MCF 10A (cell line): ENCODE results near the gene NAA35. TPM values are rescaled to one million over a fixed set of nuclear protein-coding genes. Genes with fewer than 3 reads are reported as not detected.

Experiments used
- BruUV-seq: library from RNA; stranded (reverse); fragments of 400-500 nt; replicated peaks from 2 replicates; lab custom pipeline; 2021; lab: Mats Ljungman, UMichigan
- CTCF ChIA-PET: fragments of 300-600 bp; sonication (Branson Sonifier 250); formaldehyde crosslinking; extraction: SDS; loops from one replicate; lab custom pipeline; 2021; ENCODE audit warnings: antibody characterized with exemption, inconsistent platforms; lab: Yijun Ruan, JAX
- POLR2A ChIA-PET: fragments of 300-600, 350-650 bp; sonication (Branson Sonifier 250); formaldehyde crosslinking; extraction: SDS; loops from one replicate; lab custom pipeline; 2020; ENCODE audit warnings: antibody characterized with exemption, inconsistent platforms; lab: Yijun Ruan, JAX
- DNase-seq: peaks from one replicate; pipeline ENCODE4 v3.0.0-alpha.2; 2018; ENCODE audit not compliant: unreplicated experiment
- H3K27ac Mint-ChIP-seq: one replicate; pipeline ENCODE4 v1.8.0; 2022; ENCODE audit warnings: mild to moderate bottlenecking, low read depth, mixed read lengths; ENCODE audit not compliant: unreplicated experiment
- H3K27me3 Mint-ChIP-seq: one replicate; pipeline ENCODE4 v1.8.0; 2022; ENCODE audit warnings: mixed read lengths; ENCODE audit not compliant: insufficient read depth, unreplicated experiment
- H3K36me3 Mint-ChIP-seq: one replicate; pipeline ENCODE4 v1.8.0; 2022; ENCODE audit warnings: mild to moderate bottlenecking, moderate library complexity, mixed read lengths; ENCODE audit not compliant: insufficient read depth, unreplicated experiment
- H3K4me1 Mint-ChIP-seq: one replicate; pipeline ENCODE4 v1.8.0; 2022; ENCODE audit warnings: mixed read lengths; ENCODE audit not compliant: insufficient read depth, unreplicated experiment
- H3K4me3 Mint-ChIP-seq: one replicate; pipeline ENCODE4 v1.8.0; 2022; ENCODE audit warnings: mild to moderate bottlenecking, moderate library complexity, mixed read lengths; ENCODE audit not compliant: unreplicated experiment
- H3K9me3 Mint-ChIP-seq: one replicate; pipeline ENCODE4 v1.8.0; 2022; ENCODE audit warnings: mixed read lengths; ENCODE audit not compliant: unreplicated experiment
- intact Hi-C: fragments of 100-400 bp; cut with micrococcal nuclease; formaldehyde crosslinking; loops from 2 replicates; pipeline ENCODE4 v1.14.1; 2022
- total RNA-seq: library from RNA; stranded (reverse); gene quantifications from 2 replicates; pipeline ENCODE4 v1.2.3, GENCODE V29; 2022
- TF ChIP-seq, protein P1 (sequence below): fragments of 200-600 bp; IDR thresholded peaks from one replicate; pipeline ENCODE4 v1.8.0; 2022; ENCODE audit warnings: antibody characterized with exemption, mild to moderate bottlenecking; ENCODE audit not compliant: unreplicated experiment

NAA35 gene
- total RNA-seq, 1 experiment from 2014 or later, result 36.2 TPM

DNA sequence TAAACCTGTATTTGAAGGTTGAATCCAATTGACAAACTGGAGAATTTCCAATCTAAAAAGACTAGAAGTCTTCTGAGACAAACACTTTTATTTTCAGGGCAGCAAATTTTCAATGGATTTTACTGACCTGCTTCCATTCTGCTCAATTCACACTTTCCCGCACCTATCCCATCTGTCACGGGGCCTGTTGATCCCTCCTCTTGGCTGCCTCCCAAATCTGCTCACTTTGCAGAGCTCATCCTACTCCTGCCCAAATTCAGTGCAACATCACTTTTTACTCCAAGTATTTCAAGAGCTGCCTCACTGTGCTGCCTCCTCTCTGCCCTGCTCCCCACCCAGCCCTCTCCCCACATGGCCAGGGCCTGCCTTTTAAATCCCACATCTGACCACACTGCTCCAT, 123.3 kb downstream of the NAA35 start:
- BruUV-seq, result no TSS peak
- TF ChIP-seq, protein P1, sequence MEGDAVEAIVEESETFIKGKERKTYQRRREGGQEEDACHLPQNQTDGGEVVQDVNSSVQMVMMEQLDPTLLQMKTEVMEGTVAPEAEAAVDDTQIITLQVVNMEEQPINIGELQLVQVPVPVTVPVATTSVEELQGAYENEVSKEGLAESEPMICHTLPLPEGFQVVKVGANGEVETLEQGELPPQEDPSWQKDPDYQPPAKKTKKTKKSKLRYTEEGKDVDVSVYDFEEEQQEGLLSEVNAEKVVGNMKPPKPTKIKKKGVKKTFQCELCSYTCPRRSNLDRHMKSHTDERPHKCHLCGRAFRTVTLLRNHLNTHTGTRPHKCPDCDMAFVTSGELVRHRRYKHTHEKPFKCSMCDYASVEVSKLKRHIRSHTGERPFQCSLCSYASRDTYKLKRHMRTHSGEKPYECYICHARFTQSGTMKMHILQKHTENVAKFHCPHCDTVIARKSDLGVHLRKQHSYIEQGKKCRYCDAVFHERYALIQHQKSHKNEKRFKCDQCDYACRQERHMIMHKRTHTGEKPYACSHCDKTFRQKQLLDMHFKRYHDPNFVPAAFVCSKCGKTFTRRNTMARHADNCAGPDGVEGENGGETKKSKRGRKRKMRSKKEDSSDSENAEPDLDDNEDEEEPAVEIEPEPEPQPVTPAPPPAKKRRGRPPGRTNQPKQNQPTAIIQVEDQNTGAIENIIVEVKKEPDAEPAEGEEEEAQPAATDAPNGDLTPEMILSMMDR, result no peak
- Mint-ChIP-seq H3K4me1 (no peaks in the 10 kb centered on the region), H3K4me3 (no peak overlapping the region), H3K36me3 (peaks cover 5% of the 10 kb centered on the region), H3K27me3 (no peaks in the 10 kb centered on the region), H3K27ac (no peak overlapping the region), H3K9me3 (no peaks in the 10 kb centered on the region)
- DNase-seq, result no peak
- CTCF ChIA-PET, result no interaction called here
- intact Hi-C loops, result no loop called here
- POLR2A ChIA-PET, result no interaction called here

- BruUV-seq, result no TSS peak
- DNase-seq, result no peak
- H3K9me3 Mint-ChIP-seq, result no peaks in the 10 kb centered on the region
- no peak overlapping the region for H3K4me3 Mint-ChIP-seq
- intact Hi-C loops, result no loop called here
- ChIA-PET POLR2A (interaction anchor here (0.6 to 0.9 kb wide), 2 partner anchors 49 to 122 kb away, joined by 3 read pairs; no protein-coding TSS in a partner anchor), CTCF (no interaction called here)
- H3K27ac Mint-ChIP-seq, result no peak overlapping the region
- peaks cover 18% of the 10 kb centered on the region for H3K36me3 Mint-ChIP-seq
- no peaks in the 10 kb centered on the region for H3K27me3 Mint-ChIP-seq
- no peaks in the 10 kb centered on the region for H3K4me1 Mint-ChIP-seq
- TF ChIP-seq, protein P1, result no peak
These were observed 128.4 kb downstream of the NAA35 start for GRCh38 chr9:86069206-86069869.

Other genes starting within 250 kb of the NAA35 start
- gene AGTPBP1, start 199.2 kb upstream of the NAA35 start, total RNA-seq, result 27.2 and 30.8 TPM in 2 replicates
- gene GOLM1, start 158.4 kb downstream of the NAA35 start, total RNA-seq, result 32.7 and 33.9 TPM in 2 replicates